Measurements from ENCODE around the gene DLK2. TPM values are rescaled to one million over a fixed set of nuclear protein-coding genes. Genes with fewer than 3 reads are reported as not detected.

Gene DLK2
- total RNA-seq, 1 experiment from 2014 or later = 1.6 TPM

DNA sequence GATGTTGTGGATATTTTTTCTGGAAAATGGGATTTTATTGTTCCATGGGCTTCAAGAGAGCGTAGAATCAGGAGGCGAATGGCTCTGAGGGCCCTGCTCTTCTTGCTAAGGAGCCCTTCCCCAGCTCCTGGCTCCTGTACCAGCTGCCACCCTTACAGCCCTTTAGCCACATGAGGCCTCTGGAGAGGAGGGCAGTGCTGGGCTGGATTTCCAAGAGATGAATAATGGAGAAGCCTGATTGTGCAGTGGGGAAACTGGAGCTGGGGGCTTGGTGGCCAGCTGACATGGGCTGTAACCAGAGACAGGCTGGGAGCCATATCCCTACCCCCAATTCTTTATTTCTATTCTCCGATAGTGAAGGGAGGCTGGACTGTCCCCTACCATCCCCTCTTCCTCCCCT is 45.6 kb upstream of the DLK2 start:
- CTCF ChIA-PET = interaction anchor here (1.2 kb wide), 1 partner anchor 8 kb away, joined by 3 read pairs; no protein-coding TSS in a partner anchor
- no peak overlapping the region for H3K4me3 ChIP-seq (replicated peaks in 1 of 2; ENCODE audit: low read depth in 1 of 2, low read length in 2 of 2)

More for the DNA sequence above, 45.6 kb upstream of the DLK2 start:
- ChIA-PET RAD21 (ENCODE audit: low non-redundant PET in 1 of 2, low total read pairs in 2 of 2, uncharacterized antibody in 2 of 2, unreplicated experiment in 2 of 2) (interaction anchor here in 1 of 2 experiments (0.7 kb wide), 1 partner anchor 55 kb away, joined by 3 read pairs; no protein-coding TSS in a partner anchor), POLR2A (interaction anchor here (0.6 kb wide), 2 partner anchors 24 to 475 kb away, joined by 3 to 4 read pairs; partner anchors contain the start of gene TJAP1)
- no peak overlapping the region for H3K4me2 ChIP-seq (ENCODE audit: low read length)
- H4K20me1 ChIP-seq (ENCODE audit: insufficient read depth) = no peaks in the 10 kb centered on the region
- no peak for DNase-seq (ENCODE audit: low read depth, low spot score)
- BruUV-seq (replicated peaks) = no TSS peak
- peaks cover 19% of the 10 kb centered on the region for H3K79me2 ChIP-seq (ENCODE audit: insufficient read depth, low read length)
- ATAC-seq = no peak
- no peak overlapping the region for H3K9ac ChIP-seq (ENCODE audit: low read length)
- peaks cover 13 to 14% of the 10 kb centered on the region in 2 experiments for H3K4me1 ChIP-seq (ENCODE audit: control insufficient read depth in 1 of 2, insufficient read depth in 2 of 2, low read length in 2 of 2)
- H3K9me2 ChIP-seq (ENCODE audit: insufficient read depth) = no peaks in the 10 kb centered on the region
- TF ChIP-seq YY1 (IDR thresholded peaks at IDR 0.05; ENCODE audit: extremely low read depth, insufficient replicate concordance, low read depth, low read length) (no peak), POLR2AphosphoS5 (IDR thresholded peaks at IDR 0.05; ENCODE audit: low read depth, low read length) (no peak), CEBPB (IDR thresholded peaks at IDR 0.05; ENCODE audit: low read depth) (no peak), SP1 (IDR thresholded peaks at IDR 0.05; ENCODE audit: low read depth) (no peak), FOSL1 (IDR thresholded peaks at IDR 0.05; ENCODE audit: low read depth) (no peak), EZH2phosphoT487 (IDR thresholded peaks at IDR 0.05; ENCODE audit: borderline replicate concordance) (no peak), EZH2 (IDR thresholded peaks at IDR 0.05) (no peak), RAD21 (IDR thresholded peaks at IDR 0.05; ENCODE audit: low read depth) (no peak), POLR2A (IDR thresholded peaks at IDR 0.05; ENCODE audit: borderline replicate concordance, extremely low read depth, insufficient read depth, insufficient read length) (no peak), SRF (IDR thresholded peaks at IDR 0.05; ENCODE audit: low read depth) (no peak), EGR1 (IDR thresholded peaks at IDR 0.05; ENCODE audit: low read depth) (no peak), ZFX (IDR thresholded peaks at IDR 0.05) (no peak), JUND (IDR thresholded peaks at IDR 0.05) (no peak), ELF1 (IDR thresholded peaks at IDR 0.05; ENCODE audit: borderline replicate concordance, low read depth) (no peak)
- TF ChIP-seq, protein P1, sequence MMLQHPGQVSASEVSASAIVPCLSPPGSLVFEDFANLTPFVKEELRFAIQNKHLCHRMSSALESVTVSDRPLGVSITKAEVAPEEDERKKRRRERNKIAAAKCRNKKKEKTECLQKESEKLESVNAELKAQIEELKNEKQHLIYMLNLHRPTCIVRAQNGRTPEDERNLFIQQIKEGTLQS (IDR thresholded peaks at IDR 0.05) = no peak
- TF ChIP-seq, protein P2, sequence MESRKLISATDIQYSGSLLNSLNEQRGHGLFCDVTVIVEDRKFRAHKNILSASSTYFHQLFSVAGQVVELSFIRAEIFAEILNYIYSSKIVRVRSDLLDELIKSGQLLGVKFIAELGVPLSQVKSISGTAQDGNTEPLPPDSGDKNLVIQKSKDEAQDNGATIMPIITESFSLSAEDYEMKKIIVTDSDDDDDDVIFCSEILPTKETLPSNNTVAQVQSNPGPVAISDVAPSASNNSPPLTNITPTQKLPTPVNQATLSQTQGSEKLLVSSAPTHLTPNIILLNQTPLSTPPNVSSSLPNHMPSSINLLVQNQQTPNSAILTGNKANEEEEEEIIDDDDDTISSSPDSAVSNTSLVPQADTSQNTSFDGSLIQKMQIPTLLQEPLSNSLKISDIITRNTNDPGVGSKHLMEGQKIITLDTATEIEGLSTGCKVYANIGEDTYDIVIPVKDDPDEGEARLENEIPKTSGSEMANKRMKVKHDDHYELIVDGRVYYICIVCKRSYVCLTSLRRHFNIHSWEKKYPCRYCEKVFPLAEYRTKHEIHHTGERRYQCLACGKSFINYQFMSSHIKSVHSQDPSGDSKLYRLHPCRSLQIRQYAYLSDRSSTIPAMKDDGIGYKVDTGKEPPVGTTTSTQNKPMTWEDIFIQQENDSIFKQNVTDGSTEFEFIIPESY (IDR thresholded peaks at IDR 0.05; ENCODE audit: extremely low read depth, insufficient replicate concordance, low read length) = no peak
- TF ChIP-seq, protein P3, sequence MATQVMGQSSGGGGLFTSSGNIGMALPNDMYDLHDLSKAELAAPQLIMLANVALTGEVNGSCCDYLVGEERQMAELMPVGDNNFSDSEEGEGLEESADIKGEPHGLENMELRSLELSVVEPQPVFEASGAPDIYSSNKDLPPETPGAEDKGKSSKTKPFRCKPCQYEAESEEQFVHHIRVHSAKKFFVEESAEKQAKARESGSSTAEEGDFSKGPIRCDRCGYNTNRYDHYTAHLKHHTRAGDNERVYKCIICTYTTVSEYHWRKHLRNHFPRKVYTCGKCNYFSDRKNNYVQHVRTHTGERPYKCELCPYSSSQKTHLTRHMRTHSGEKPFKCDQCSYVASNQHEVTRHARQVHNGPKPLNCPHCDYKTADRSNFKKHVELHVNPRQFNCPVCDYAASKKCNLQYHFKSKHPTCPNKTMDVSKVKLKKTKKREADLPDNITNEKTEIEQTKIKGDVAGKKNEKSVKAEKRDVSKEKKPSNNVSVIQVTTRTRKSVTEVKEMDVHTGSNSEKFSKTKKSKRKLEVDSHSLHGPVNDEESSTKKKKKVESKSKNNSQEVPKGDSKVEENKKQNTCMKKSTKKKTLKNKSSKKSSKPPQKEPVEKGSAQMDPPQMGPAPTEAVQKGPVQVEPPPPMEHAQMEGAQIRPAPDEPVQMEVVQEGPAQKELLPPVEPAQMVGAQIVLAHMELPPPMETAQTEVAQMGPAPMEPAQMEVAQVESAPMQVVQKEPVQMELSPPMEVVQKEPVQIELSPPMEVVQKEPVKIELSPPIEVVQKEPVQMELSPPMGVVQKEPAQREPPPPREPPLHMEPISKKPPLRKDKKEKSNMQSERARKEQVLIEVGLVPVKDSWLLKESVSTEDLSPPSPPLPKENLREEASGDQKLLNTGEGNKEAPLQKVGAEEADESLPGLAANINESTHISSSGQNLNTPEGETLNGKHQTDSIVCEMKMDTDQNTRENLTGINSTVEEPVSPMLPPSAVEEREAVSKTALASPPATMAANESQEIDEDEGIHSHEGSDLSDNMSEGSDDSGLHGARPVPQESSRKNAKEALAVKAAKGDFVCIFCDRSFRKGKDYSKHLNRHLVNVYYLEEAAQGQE (IDR thresholded peaks at IDR 0.05; ENCODE audit: low read depth) = no peak
- no peak overlapping the region for H3K27ac ChIP-seq (ENCODE audit: low read depth, low read length)
- H3K36me3 ChIP-seq (ENCODE audit: control insufficient read depth in 1 of 2, insufficient read depth in 2 of 2, low read length in 2 of 2) = peaks cover 11 to 48% of the 10 kb centered on the region in 2 experiments; a peak in 3 of 4 replicates
- no peaks in the 10 kb centered on the region for H3K9me3 ChIP-seq (ENCODE audit: control insufficient read depth in 1 of 2, insufficient read depth in 1 of 2, low read depth in 1 of 2, low read length in 2 of 2)
- H2AFZ ChIP-seq (ENCODE audit: low read depth, low read length, poor library complexity, severe bottlenecking) = no peak overlapping the region
- intact Hi-C loops (cut with micrococcal nuclease) = loop anchor here (10.0 kb wide), 1 partner anchor 136 kb away; the partner anchor contains the start of gene ZNF318
- no peaks in the 10 kb centered on the region for H3K27me3 ChIP-seq (ENCODE audit: insufficient read depth, low read length)

All from HCT116 (cell line).